ENCODE results near the gene TNFSF11. TPM values are rescaled to one million over a fixed set of nuclear protein-coding genes. Genes with fewer than 3 reads are reported as not detected.

TNFSF11 gene
- total RNA-seq, 5 donors from 2014 or later (not counting 1 experiment from before 2014, with no cell fraction given) = 0.21 to 1.3 (median 0.50) TPM; not detected in 1

DNA sequence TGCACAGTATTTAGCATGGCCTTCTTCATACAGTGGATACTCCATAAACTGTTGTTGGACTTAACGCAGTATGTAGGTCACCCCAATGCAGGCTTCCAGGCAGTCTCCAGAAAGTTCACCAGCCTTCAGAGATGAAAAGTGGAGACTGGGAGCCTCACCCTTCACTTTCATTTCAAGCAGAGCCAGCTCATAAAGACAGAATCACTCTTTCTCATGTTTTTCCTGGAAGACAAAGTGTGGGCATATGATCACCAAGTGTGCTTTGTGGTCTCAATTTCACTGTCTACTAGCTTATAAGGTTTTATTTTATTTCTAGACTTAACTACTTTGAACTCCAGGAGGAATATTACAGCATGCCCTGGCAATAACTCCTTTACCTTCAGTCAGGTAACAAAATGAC is 26.3 kb upstream of the TNFSF11 start:
- WGBS (ENCODE audit: insufficient coverage) = no CpG with 5 or more reads among the region's 1 CpG
- CTCF ChIA-PET = no interaction called here
- no peaks in the 10 kb centered on the region for H3K36me3 Mint-ChIP-seq

DNA sequence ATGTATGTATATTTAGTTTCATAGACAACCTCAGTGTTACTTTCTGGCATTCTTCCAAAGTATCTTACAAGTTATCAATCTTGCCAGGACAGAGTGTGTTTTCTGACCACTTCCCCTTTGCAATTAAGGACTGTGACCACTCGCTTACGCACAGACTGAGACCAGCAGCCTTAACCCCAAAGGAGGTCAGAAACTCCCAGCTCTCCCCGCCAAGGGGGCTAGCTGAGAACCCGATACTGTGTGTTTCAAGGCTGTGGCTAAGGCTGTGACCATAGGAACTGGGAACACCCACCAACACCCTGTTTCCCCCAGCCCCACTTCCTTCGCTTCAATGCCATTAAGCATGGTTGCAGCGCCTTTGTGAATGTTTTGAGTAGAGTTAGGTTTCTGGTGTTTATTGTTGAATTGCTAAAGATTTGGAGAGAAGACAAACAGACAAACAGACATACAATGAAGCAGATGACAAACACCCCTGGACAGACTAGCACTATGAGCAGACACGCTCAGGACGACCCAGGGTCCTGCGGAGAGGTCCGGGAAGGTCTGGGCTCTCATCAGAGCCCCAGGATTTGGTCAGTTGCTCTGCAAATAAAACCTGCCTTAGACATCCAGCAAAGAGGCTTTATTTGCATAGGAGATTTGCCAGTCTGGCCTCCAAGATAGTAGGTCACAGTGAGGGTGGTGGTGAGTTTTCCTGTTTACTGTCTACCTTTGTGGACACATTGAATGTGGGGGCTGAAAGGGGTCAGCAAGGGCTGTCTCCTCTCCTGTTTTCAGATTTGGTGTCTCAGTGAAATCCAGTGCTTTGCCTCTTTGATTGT is 25.0 kb upstream of the TNFSF11 start:
- Mint-ChIP-seq H3K27ac (no peak overlapping the region), H3K4me3 (no peak overlapping the region), H3K4me1 (peaks cover 0 to 2% (median 0%) of the 10 kb centered on the region in 3 donors), H3K36me3 (no peaks in the 10 kb centered on the region), H3K9me3 (no peaks in the 10 kb centered on the region), H3K27me3 (peaks cover 0 to 4% of the 10 kb centered on the region in 2 donors)
- no peaks in the 10 kb centered on the region for H3K36me3 ChIP-seq (ENCODE audit: control insufficient read depth in 2 of 2, extremely low read depth in 1 of 2, insufficient read depth in 1 of 2, low read length in 1 of 2)
- POLR2A ChIA-PET = no interaction called here
- DNase-seq (peak in 20 of 35 experiments; percentile 1 to 57 (median 10)), ATAC-seq (replicated peaks in 1 of 4) (no peak)
- H3K27ac ChIP-seq (ENCODE audit: low read length) = no peak overlapping the region
- CTCF ChIA-PET = no interaction called here
- 83% methylated on average over 4 of the region's 10 CpGs for WGBS (ENCODE audit: insufficient coverage)
- no peaks in the 10 kb centered on the region for H3K4me1 ChIP-seq (ENCODE audit: control insufficient read depth in 1 of 2, extremely low read depth in 1 of 2, insufficient read depth in 2 of 2, low read length in 2 of 2)
- H3K4me3 ChIP-seq (ENCODE audit: control insufficient read depth in 1 of 2, extremely low read depth in 1 of 2, low read length in 1 of 2) = no peak overlapping the region
- no peaks in the 10 kb centered on the region for H3K9me3 ChIP-seq
- no peaks in the 10 kb centered on the region for H3K27me3 ChIP-seq (replicated peaks in 1 of 2; ENCODE audit: control insufficient read depth in 2 of 2, extremely low read depth in 1 of 2, insufficient read depth in 2 of 2, low read length in 1 of 2)

More for the DNA sequence above, 26.3 kb upstream of the TNFSF11 start:
- ATAC-seq (replicated peaks in 1 of 4) (no peak), DNase-seq (no peak)
- no peak overlapping the region for H3K27ac Mint-ChIP-seq
- no peak overlapping the region for H3K4me3 Mint-ChIP-seq
- H3K27me3 Mint-ChIP-seq = peaks cover 0 to 4% of the 10 kb centered on the region in 2 donors
- Histone ChIP-seq H3K4me1 (ENCODE audit: control insufficient read depth in 1 of 2, extremely low read depth in 1 of 2, insufficient read depth in 2 of 2, low read length in 2 of 2) (no peaks in the 10 kb centered on the region), H3K27me3 (replicated peaks in 1 of 2; ENCODE audit: control insufficient read depth in 2 of 2, extremely low read depth in 1 of 2, insufficient read depth in 2 of 2, low read length in 1 of 2) (no peaks in the 10 kb centered on the region), H3K36me3 (ENCODE audit: control insufficient read depth in 2 of 2, extremely low read depth in 1 of 2, insufficient read depth in 1 of 2, low read length in 1 of 2) (no peaks in the 10 kb centered on the region), H3K27ac (ENCODE audit: low read length) (no peak overlapping the region), H3K9me3 (no peaks in the 10 kb centered on the region), H3K4me3 (ENCODE audit: control insufficient read depth in 1 of 2, extremely low read depth in 1 of 2, low read length in 1 of 2) (no peak overlapping the region)
- no peaks in the 10 kb centered on the region for H3K9me3 Mint-ChIP-seq
- POLR2A ChIA-PET = no interaction called here
- H3K4me1 Mint-ChIP-seq = peaks cover 0 to 2% (median 0%) of the 10 kb centered on the region in 3 donors

DNA sequence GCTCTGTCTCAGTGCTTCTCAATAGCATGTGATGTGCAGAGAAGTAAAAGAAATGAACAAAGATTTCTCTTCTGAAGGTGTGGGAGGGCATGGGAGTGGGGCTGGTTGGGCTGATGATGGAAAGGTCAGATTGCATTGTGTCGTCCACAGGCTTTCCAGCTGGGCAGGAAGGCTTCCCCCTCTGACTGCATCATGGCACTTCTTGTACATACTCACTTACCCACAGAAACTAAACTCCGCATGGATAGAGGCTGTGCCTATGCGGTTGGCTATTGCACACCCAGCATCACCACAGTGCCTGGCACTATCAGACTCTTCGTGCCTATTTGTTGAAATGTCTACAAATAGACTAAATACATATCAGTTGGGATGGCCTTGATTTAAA is 24.4 kb upstream of the TNFSF11 start:
- Mint-ChIP-seq H3K4me3 (no peak overlapping the region), H3K27ac (no peak overlapping the region)
- ATAC-seq (replicated peaks in 1 of 4) = no peak

DNA sequence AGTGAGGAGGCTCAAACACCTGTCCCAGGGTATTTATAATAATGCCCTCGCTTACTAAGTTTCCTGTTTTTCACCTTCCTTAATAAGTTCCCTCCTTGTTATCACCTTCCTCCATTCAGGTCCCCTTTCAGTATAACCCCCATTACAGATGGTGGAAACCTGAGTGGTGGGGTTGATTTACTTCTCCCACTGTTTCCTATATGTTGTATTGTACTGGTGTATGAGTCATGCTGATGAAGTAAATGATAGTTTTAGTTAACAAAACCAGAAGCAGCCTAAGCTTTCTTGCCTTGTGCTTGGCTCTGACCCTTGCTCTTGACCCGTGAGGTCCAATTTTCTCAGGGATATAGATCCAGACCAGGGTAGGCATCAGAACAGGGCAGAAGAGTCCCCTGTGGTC is 22.3 kb upstream of the TNFSF11 start:
- no peak overlapping the region for H3K27ac ChIP-seq (ENCODE audit: low read length)
- no peak overlapping the region for H3K4me3 Mint-ChIP-seq
- peaks cover 0 to 4% of the 10 kb centered on the region in 2 donors for H3K27me3 Mint-ChIP-seq
- ChIA-PET POLR2A (no interaction called here), CTCF (no interaction called here)
- no peaks in the 10 kb centered on the region for H3K4me1 ChIP-seq (ENCODE audit: control insufficient read depth in 1 of 2, extremely low read depth in 1 of 2, insufficient read depth in 2 of 2, low read length in 2 of 2)
- no peak for DNase-seq
- no peaks in the 10 kb centered on the region for H3K9me3 Mint-ChIP-seq
- ATAC-seq (replicated peaks in 1 of 4) = no peak
- H3K4me1 Mint-ChIP-seq = peaks cover 0 to 2% (median 0%) of the 10 kb centered on the region in 3 donors
- no peak overlapping the region for H3K4me3 ChIP-seq (ENCODE audit: control insufficient read depth in 1 of 2, extremely low read depth in 1 of 2, low read length in 1 of 2)
- 86% methylated on average over 1 of the region's 2 CpGs for WGBS (ENCODE audit: insufficient coverage)
- H3K27me3 ChIP-seq (replicated peaks in 1 of 2; ENCODE audit: control insufficient read depth in 2 of 2, extremely low read depth in 1 of 2, insufficient read depth in 2 of 2, low read length in 1 of 2) = no peaks in the 10 kb centered on the region
- no peaks in the 10 kb centered on the region for H3K9me3 ChIP-seq
- H3K36me3 ChIP-seq (ENCODE audit: control insufficient read depth in 2 of 2, extremely low read depth in 1 of 2, insufficient read depth in 1 of 2, low read length in 1 of 2) = no peaks in the 10 kb centered on the region
- no peak overlapping the region for H3K27ac Mint-ChIP-seq
- H3K36me3 Mint-ChIP-seq = no peaks in the 10 kb centered on the region

More for the DNA sequence above, 24.4 kb upstream of the TNFSF11 start:
- no peaks in the 10 kb centered on the region for H3K9me3 Mint-ChIP-seq
- Histone ChIP-seq H3K4me3 (ENCODE audit: control insufficient read depth in 1 of 2, extremely low read depth in 1 of 2, low read length in 1 of 2) (no peak overlapping the region), H3K4me1 (ENCODE audit: control insufficient read depth in 1 of 2, extremely low read depth in 1 of 2, insufficient read depth in 2 of 2, low read length in 2 of 2) (no peaks in the 10 kb centered on the region), H3K27me3 (replicated peaks in 1 of 2; ENCODE audit: control insufficient read depth in 2 of 2, extremely low read depth in 1 of 2, insufficient read depth in 2 of 2, low read length in 1 of 2) (no peaks in the 10 kb centered on the region), H3K9me3 (no peaks in the 10 kb centered on the region), H3K27ac (ENCODE audit: low read length) (no peak overlapping the region), H3K36me3 (ENCODE audit: control insufficient read depth in 2 of 2, extremely low read depth in 1 of 2, insufficient read depth in 1 of 2, low read length in 1 of 2) (no peaks in the 10 kb centered on the region)
- DNase-seq = no peak
- no CpG with 5 or more reads among the region's 4 CpGs for WGBS (ENCODE audit: insufficient coverage)
- CTCF ChIA-PET = no interaction called here
- no peaks in the 10 kb centered on the region for H3K36me3 Mint-ChIP-seq
- H3K4me1 Mint-ChIP-seq = peaks cover 0 to 2% (median 0%) of the 10 kb centered on the region in 3 donors
- peaks cover 0 to 4% of the 10 kb centered on the region in 2 donors for H3K27me3 Mint-ChIP-seq
- POLR2A ChIA-PET = no interaction called here

DNA sequence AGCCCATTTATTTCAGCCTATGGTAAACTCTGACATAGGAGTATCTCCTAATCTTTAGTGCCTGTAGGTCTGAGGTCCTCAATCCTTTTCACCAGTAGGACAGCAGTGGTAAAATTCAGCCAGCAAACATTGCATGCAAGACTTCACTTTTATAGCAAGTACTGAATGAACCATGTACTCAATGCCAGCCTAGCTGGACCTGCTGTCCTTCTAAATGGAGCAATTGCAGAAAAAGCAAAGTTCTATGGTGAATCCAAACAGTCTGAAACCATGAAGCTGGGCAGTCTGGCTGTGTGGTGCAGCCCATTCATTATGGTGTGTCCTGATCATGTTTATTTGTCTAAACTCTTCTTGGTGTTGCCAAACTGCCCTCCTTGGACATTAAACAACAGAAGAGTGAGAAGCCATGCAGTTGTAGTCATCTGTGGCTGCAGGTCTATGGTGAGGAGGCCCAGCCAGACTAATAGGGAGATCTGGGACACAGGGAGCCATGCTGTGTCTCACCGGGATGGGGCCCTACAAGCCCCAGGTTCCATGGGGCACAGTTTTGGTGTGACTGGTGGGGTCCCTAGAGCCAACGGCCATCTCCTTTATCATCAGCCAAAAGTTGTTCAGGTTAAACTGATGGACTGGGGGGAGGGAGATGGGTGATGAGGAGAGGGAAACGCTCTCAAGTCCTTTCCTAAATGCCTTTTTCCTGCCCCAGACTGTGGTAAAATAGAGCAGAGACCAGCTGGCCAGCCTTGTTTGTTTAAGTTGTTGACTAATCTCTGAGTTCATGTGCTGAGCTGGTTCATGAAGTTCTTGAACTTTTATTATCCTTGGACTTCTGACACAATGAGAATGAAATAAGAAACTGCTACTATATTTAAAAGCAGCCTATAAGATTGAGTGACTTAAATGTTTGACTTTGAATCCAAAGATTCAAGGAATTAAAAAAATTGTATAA is 20.6 kb upstream of the TNFSF11 start:
- H3K27ac Mint-ChIP-seq = no peak overlapping the region
- no peak overlapping the region for H3K27ac ChIP-seq (ENCODE audit: low read length)

DNA sequence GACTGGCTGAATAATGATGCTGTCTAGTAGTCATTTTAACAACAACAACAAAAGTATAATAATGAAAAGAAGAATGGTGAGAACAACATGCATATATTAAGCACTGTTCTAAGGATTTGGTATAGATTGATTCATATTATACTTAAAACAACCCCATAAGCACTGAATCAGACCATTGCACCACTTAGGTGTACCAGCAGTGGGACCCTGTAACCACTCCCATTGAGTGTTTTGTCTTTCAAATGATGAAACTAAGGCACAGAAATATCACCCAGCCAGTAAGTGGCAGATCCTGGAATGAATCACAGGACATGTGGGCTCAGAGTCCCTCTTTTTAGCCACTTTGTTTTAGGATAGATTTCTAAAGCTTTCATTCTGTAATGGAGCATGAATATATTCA is 14.9 kb upstream of the TNFSF11 start:
- DNase-seq (no peak), ATAC-seq (replicated peaks in 1 of 4) (no peak)
- no peak overlapping the region for H3K27ac Mint-ChIP-seq
- CTCF ChIA-PET = interaction anchor here in 1 of 2 donors (0.6 kb wide), 1 partner anchor 1198 kb away, joined by 4 read pairs; no protein-coding TSS in a partner anchor
- no peak overlapping the region for H3K4me3 Mint-ChIP-seq
- Histone ChIP-seq H3K9me3 (no peaks in the 10 kb centered on the region), H3K36me3 (ENCODE audit: control insufficient read depth in 2 of 2, extremely low read depth in 1 of 2, insufficient read depth in 1 of 2, low read length in 1 of 2) (no peaks in the 10 kb centered on the region), H3K27me3 (replicated peaks in 1 of 2; ENCODE audit: control insufficient read depth in 2 of 2, extremely low read depth in 1 of 2, insufficient read depth in 2 of 2, low read length in 1 of 2) (no peaks in the 10 kb centered on the region), H3K27ac (ENCODE audit: low read length) (no peak overlapping the region), H3K4me3 (ENCODE audit: control insufficient read depth in 1 of 2, extremely low read depth in 1 of 2, low read length in 1 of 2) (no peak overlapping the region), H3K4me1 (ENCODE audit: control insufficient read depth in 1 of 2, extremely low read depth in 1 of 2, insufficient read depth in 2 of 2, low read length in 2 of 2) (no peaks in the 10 kb centered on the region)
- H3K4me1 Mint-ChIP-seq = peaks cover 0 to 2% (median 0%) of the 10 kb centered on the region in 3 donors
- no peaks in the 10 kb centered on the region for H3K36me3 Mint-ChIP-seq
- POLR2A ChIA-PET = no interaction called here
- no peaks in the 10 kb centered on the region for H3K27me3 Mint-ChIP-seq
- peaks cover 0 to 7% (median 0%) of the 10 kb centered on the region in 3 donors for H3K9me3 Mint-ChIP-seq

More for the DNA sequence above, 20.6 kb upstream of the TNFSF11 start:
- H3K27me3 Mint-ChIP-seq = peaks cover 0 to 4% of the 10 kb centered on the region in 2 donors
- H3K9me3 ChIP-seq = no peaks in the 10 kb centered on the region
- no peaks in the 10 kb centered on the region for H3K27me3 ChIP-seq (replicated peaks in 1 of 2; ENCODE audit: control insufficient read depth in 2 of 2, extremely low read depth in 1 of 2, insufficient read depth in 2 of 2, low read length in 1 of 2)
- ATAC-seq (replicated peaks in 1 of 4) (no peak), DNase-seq (no peak)
- H3K36me3 ChIP-seq (ENCODE audit: control insufficient read depth in 2 of 2, extremely low read depth in 1 of 2, insufficient read depth in 1 of 2, low read length in 1 of 2) = no peaks in the 10 kb centered on the region
- ChIA-PET POLR2A (no interaction called here), CTCF (no interaction called here)
- no peak overlapping the region for H3K4me3 Mint-ChIP-seq
- 86% methylated on average over 1 of the region's 3 CpGs for WGBS (ENCODE audit: insufficient coverage)
- peaks cover 0 to 2% (median 0%) of the 10 kb centered on the region in 3 donors for H3K4me1 Mint-ChIP-seq
- no peaks in the 10 kb centered on the region for H3K36me3 Mint-ChIP-seq
- H3K4me1 ChIP-seq (ENCODE audit: control insufficient read depth in 1 of 2, extremely low read depth in 1 of 2, insufficient read depth in 2 of 2, low read length in 2 of 2) = no peaks in the 10 kb centered on the region
- no peak overlapping the region for H3K4me3 ChIP-seq (ENCODE audit: control insufficient read depth in 1 of 2, extremely low read depth in 1 of 2, low read length in 1 of 2)
- H3K9me3 Mint-ChIP-seq = no peaks in the 10 kb centered on the region
